Measurements from ENCODE around the gene NEURL3. TPM values are rescaled to one million over a fixed set of nuclear protein-coding genes. Genes with fewer than 3 reads are reported as not detected.

The NEURL3 gene
- polyA plus RNA-seq, 3 donors: not detected

- TF ChIP-seq CTCF (IDR thresholded peaks at IDR 0.05): no peak
- H3K4me2 ChIP-seq (replicated peaks; ENCODE audit: extremely low read depth, low read length, poor library complexity, severe bottlenecking): no peak overlapping the region
- 100% methylated on average over 1 of the region's 2 CpGs for WGBS (ENCODE audit: insufficient coverage)
Measured at GRCh38 chr2:96449174-96449573, 56.0 kb downstream of the NEURL3 start.

GRCh38 chr2:96447726-96448125 is 57.4 kb downstream of the NEURL3 start:
- no peaks in the 10 kb centered on the region for H3K36me3 Mint-ChIP-seq
- H4K20me1 ChIP-seq (ENCODE audit: insufficient read depth, low read length): no peaks in the 10 kb centered on the region
- no peak for DNase-seq
- H2AFZ ChIP-seq (ENCODE audit: insufficient read depth, low read depth, low read length, poor library complexity, severe bottlenecking): no peak overlapping the region
- H3K4me1 Mint-ChIP-seq: no peaks in the 10 kb centered on the region
- H3K4me3 Mint-ChIP-seq: no peak overlapping the region
- TF ChIP-seq CTCF (IDR thresholded peaks at IDR 0.05): no peak
- H3K79me2 ChIP-seq (ENCODE audit: insufficient read depth, low read length): no peaks in the 10 kb centered on the region
- no peak overlapping the region for H3K4me2 ChIP-seq (replicated peaks; ENCODE audit: extremely low read depth, low read length, poor library complexity, severe bottlenecking)
- no peak overlapping the region for H3K4me3 ChIP-seq (replicated peaks in 1 of 3; ENCODE audit: low read depth in 2 of 3, low read length in 3 of 3)
- H3K36me3 ChIP-seq (replicated peaks in 1 of 2; ENCODE audit: control insufficient read depth in 1 of 2, insufficient read depth in 2 of 2, low read length in 2 of 2): no peaks in the 10 kb centered on the region
- intact Hi-C loops (cut with micrococcal nuclease): no loop called here
- H3K27me3 ChIP-seq (ENCODE audit: control insufficient read depth in 2 of 2, insufficient read depth in 2 of 2, low read length in 2 of 2): no peaks in the 10 kb centered on the region
- peaks cover 0 to 10% (median 4%) of the 10 kb centered on the region in 7 donors for H3K9me3 Mint-ChIP-seq
- H3K27ac Mint-ChIP-seq: no peak overlapping the region
- no peak overlapping the region for H3K9ac ChIP-seq (ENCODE audit: insufficient read depth, low read length, poor library complexity, severe bottlenecking)
- no peaks in the 10 kb centered on the region for H3K9me3 ChIP-seq (replicated peaks in 1 of 2; ENCODE audit: control insufficient read depth in 1 of 2, insufficient read depth in 1 of 2, low read length in 2 of 2)
- no peaks in the 10 kb centered on the region for H3K4me1 ChIP-seq (ENCODE audit: control insufficient read depth in 1 of 2, insufficient read depth in 2 of 2, low read length in 2 of 2)
- H3K27me3 Mint-ChIP-seq (ENCODE audit: low read depth in 3 of 3): peaks cover 3 to 7% (median 3%) of the 10 kb centered on the region in 3 donors
- no peak overlapping the region for H3K27ac ChIP-seq (ENCODE audit: low read depth in 1 of 2, low read length in 2 of 2)

More at GRCh38 chr2:96449174-96449573, 56.0 kb downstream of the NEURL3 start:
- Histone ChIP-seq H4K20me1 (ENCODE audit: insufficient read depth, low read length) (no peaks in the 10 kb centered on the region), H3K36me3 (replicated peaks in 1 of 2; ENCODE audit: control insufficient read depth in 1 of 2, insufficient read depth in 2 of 2, low read length in 2 of 2) (no peaks in the 10 kb centered on the region), H3K27me3 (ENCODE audit: control insufficient read depth in 2 of 2, insufficient read depth in 2 of 2, low read length in 2 of 2) (no peaks in the 10 kb centered on the region), H3K4me1 (ENCODE audit: control insufficient read depth in 1 of 2, insufficient read depth in 2 of 2, low read length in 2 of 2) (no peaks in the 10 kb centered on the region), H2AFZ (ENCODE audit: insufficient read depth, low read depth, low read length, poor library complexity, severe bottlenecking) (no peak overlapping the region), H3K4me3 (replicated peaks in 1 of 3; ENCODE audit: low read depth in 2 of 3, low read length in 3 of 3) (no peak overlapping the region), H3K79me2 (ENCODE audit: insufficient read depth, low read length) (no peaks in the 10 kb centered on the region), H3K9ac (ENCODE audit: insufficient read depth, low read length, poor library complexity, severe bottlenecking) (no peak overlapping the region), H3K9me3 (replicated peaks in 1 of 2; ENCODE audit: control insufficient read depth in 1 of 2, insufficient read depth in 1 of 2, low read length in 2 of 2) (no peaks in the 10 kb centered on the region), H3K27ac (ENCODE audit: low read depth in 1 of 2, low read length in 2 of 2) (no peak overlapping the region)
- intact Hi-C loops (cut with micrococcal nuclease): no loop called here
- Mint-ChIP-seq H3K4me1 (no peaks in the 10 kb centered on the region), H3K36me3 (no peaks in the 10 kb centered on the region), H3K27ac (no peak overlapping the region), H3K27me3 (ENCODE audit: low read depth in 3 of 3) (peaks cover 2 to 4% (median 3%) of the 10 kb centered on the region in 3 donors), H3K4me3 (no peak overlapping the region), H3K9me3 (peaks cover 0 to 5% (median 3%) of the 10 kb centered on the region in 7 donors)
- DNase-seq: no peak

Other genes starting within 250 kb of the NEURL3 start
- gene TMEM127, start 239.4 kb downstream of the NEURL3 start, polyA plus RNA-seq: 100 to 1,000 TPM in 1 of 3 donors, 10 to 100 TPM in 2; 72.3 to 107 (median 78.5) TPM
- 10 to 100 TPM; 73.7 to 93.8 (median 89.4) TPM for gene CIAO1, start 239.1 kb downstream of the NEURL3 start, polyA plus RNA-seq
- 100 to 1,000 TPM in 1 of 3 donors, 10 to 100 TPM in 2; 27.2 to 122 (median 36.1) TPM for gene SNRNP200, start 199.8 kb downstream of the NEURL3 start, polyA plus RNA-seq
- under 1 TPM; 0.18 to 0.50 (median 0.39) TPM for gene ITPRIPL1, start 180.0 kb downstream of the NEURL3 start, polyA plus RNA-seq
- under 1 TPM in 2 of 3 donors, not detected in 1; 0.19 to 0.23 TPM for gene NCAPH, start 169.6 kb downstream of the NEURL3 start, polyA plus RNA-seq
- gene ARID5A, start 31.4 kb upstream of the NEURL3 start, polyA plus RNA-seq: 10 to 100 TPM; 27.8 to 38.8 (median 37.7) TPM
- 10 to 100 TPM in 1 of 3 donors, 1 to 10 TPM in 2; 2.5 to 25.3 (median 7.2) TPM for gene KANSL3, start 133.0 kb upstream of the NEURL3 start, polyA plus RNA-seq
- gene FER1L5, start 137.4 kb upstream of the NEURL3 start, polyA plus RNA-seq: not detected
- gene LMAN2L, start 234.7 kb upstream of the NEURL3 start, polyA plus RNA-seq: 10 to 100 TPM in 2 of 3 donors, 1 to 10 TPM in 1; 7.9 to 22.4 (median 16.6) TPM

All from CD14-positive monocyte (primary cell).